Measurements from ENCODE around the gene ANKRD27.

The ANKRD27 gene

GRCh38 chr19:32649751-32650150 lies 25.2 kb downstream of the ANKRD27 start:
- FAIRE-seq (no peak), DNase-seq (ENCODE audit: insufficient read length, low spot score) (no peak)
- no peak; the same call in 1 of the 2 replicates for TF ChIP-seq POLR2A (IDR thresholded peaks at IDR 0.05; ENCODE audit: low read depth, low read length)

- DNase-seq (ENCODE audit: insufficient read length, low spot score) = no peak
- no peak for FAIRE-seq
- no peak for TF ChIP-seq POLR2A (IDR thresholded peaks at IDR 0.05; ENCODE audit: low read depth, low read length)
These were observed 27.6 kb downstream of the ANKRD27 start for GRCh38 chr19:32647361-32647760.

DNA sequence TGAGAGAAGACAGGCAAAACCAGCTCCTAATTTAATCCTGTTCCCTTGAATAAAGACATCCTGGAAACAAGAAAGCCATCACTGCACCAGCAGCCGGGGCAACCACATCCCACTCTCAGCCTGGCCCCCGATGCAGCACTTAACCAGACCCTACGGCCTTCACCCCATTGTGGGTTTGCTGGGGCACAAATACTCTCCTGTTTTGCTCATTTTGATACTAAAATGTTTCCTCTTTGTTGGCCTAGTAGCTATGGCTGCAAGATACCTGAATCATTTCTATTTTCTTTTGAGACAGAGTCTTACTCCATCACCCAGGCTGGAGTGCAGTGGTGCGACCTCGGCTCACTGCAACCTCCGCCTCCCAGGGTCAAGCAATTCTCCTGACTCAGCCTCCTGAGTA lies 28.4 kb downstream of the ANKRD27 start:
- DNase-seq (ENCODE audit: insufficient read length, low spot score) = no peak
- no peak for FAIRE-seq
- no peak for TF ChIP-seq POLR2A (IDR thresholded peaks at IDR 0.05; ENCODE audit: low read depth, low read length)

DNA sequence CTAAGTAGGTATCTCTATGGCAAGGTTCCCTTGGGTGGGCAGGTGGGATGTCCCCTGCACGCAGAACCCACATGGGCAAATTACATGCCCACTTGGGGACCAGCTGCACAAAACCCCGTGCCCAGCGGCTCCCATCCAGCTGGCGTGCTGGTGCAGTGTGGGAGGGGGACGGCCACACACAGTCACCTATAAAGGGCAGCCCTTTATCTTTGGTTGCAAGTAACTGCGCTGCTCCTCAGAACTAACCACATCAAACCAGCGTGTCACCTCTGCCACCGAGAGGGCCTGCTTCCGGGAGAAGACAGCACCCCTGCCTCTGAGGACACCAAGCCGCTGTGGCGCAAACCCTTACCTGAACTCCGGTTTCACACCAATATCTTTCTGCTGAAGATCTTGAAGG lies 32.2 kb downstream of the ANKRD27 start:
- no peak for DNase-seq (ENCODE audit: insufficient read length, low spot score)
- TF ChIP-seq POLR2A (IDR thresholded peaks at IDR 0.05; ENCODE audit: low read depth, low read length) = no peak
- FAIRE-seq = no peak

DNA sequence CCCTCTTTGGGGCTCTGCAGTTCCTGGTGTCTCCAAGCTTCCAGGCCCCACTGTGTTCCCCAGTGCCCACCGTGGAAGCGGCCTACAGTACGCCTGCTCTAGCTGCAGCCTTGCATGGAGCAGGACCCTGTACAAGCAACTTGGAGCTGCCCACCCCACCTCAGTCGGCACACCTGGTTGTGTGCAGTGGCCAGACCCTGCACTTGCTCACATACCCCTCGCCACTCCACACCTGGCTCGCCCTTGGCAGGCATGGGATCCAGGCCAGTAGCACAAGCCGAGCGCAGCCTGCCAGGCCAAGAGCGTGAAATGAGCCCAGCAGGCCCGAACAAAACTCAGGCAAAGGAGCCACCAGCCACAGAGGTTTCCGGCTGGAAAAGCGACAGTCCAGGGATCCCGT lies 36.4 kb downstream of the ANKRD27 start:
- FAIRE-seq (no peak), DNase-seq (ENCODE audit: insufficient read length, low spot score) (no peak)
- no peak for TF ChIP-seq POLR2A (IDR thresholded peaks at IDR 0.05; ENCODE audit: low read depth, low read length)

DNA sequence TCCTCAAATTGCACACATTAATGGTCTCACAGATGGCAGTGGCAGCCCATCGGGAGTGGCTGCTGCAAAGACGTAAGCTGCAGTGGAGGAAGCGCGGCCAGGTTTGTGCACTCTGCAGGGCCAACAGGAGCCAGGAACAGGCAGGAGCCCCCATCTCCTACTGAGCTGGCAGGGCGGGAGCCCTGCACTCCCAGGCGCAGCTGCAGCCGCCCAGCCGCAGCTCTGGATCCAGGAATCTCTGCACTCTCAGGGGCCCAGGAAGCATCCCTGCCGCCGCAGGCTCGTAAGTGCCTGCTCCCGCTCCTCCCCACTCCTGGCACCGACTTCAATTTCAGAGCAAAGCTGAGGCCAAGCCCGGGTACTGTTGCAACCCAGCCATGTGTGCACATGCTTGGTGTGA lies 37.5 kb downstream of the ANKRD27 start:
- no peak for FAIRE-seq
- TF ChIP-seq POLR2A (IDR thresholded peaks at IDR 0.05; ENCODE audit: low read depth, low read length) = no peak
- no peak for DNase-seq (ENCODE audit: insufficient read length, low spot score)

GRCh38 chr19:32631381-32631780 lies 43.6 kb downstream of the ANKRD27 start:
- DNase-seq (ENCODE audit: insufficient read length, low spot score) (no peak), FAIRE-seq (no peak)
- no peak for TF ChIP-seq POLR2A (IDR thresholded peaks at IDR 0.05; ENCODE audit: low read depth, low read length)

GRCh38 chr19:32630338-32630737 lies 44.6 kb downstream of the ANKRD27 start:
- no peak for DNase-seq (ENCODE audit: insufficient read length, low spot score)
- TF ChIP-seq POLR2A (IDR thresholded peaks at IDR 0.05; ENCODE audit: low read depth, low read length) = no peak
- FAIRE-seq = no peak

GRCh38 chr19:32627714-32628270 lies 47.2 kb downstream of the ANKRD27 start:
- no peak for TF ChIP-seq POLR2A (IDR thresholded peaks at IDR 0.05; ENCODE audit: low read depth, low read length)
- DNase-seq (ENCODE audit: insufficient read length, low spot score) = no peak
- no peak for FAIRE-seq

GRCh38 chr19:32626969-32627368 lies 48.0 kb downstream of the ANKRD27 start:
- DNase-seq (ENCODE audit: insufficient read length, low spot score) = no peak
- FAIRE-seq = no peak

DNA sequence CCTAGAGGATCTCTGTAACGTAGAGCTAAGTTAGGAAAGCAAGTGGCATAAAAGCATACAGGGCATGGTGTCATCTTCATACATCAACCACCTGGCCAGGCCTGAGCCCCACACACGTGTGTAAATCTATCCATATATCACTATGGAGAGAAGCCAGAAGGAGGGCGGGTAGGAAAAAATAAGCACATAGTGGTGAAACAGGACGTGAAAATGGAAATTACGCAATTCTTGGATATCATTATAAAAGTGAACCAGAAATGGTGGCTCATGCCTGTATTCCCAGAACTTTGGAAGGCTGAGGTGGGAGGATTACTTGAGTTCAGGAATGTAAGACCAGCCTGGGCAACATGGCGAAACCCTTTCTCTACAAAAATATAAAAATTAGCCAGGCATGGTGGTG lies 50.6 kb downstream of the ANKRD27 start:
- DNase-seq (ENCODE audit: insufficient read length, low spot score) (no peak), FAIRE-seq (no peak)
- TF ChIP-seq POLR2A (IDR thresholded peaks at IDR 0.05; ENCODE audit: low read depth, low read length) = no peak

More at GRCh38 chr19:32626969-32627368, 48.0 kb downstream of the ANKRD27 start:
- no peak for TF ChIP-seq POLR2A (IDR thresholded peaks at IDR 0.05; ENCODE audit: low read depth, low read length)

GRCh38 chr19:32622002-32622401 lies 53.0 kb downstream of the ANKRD27 start:
- FAIRE-seq = no peak
- no peak for TF ChIP-seq POLR2A (IDR thresholded peaks at IDR 0.05; ENCODE audit: low read depth, low read length)
- no peak for DNase-seq (ENCODE audit: insufficient read length, low spot score)

DNA sequence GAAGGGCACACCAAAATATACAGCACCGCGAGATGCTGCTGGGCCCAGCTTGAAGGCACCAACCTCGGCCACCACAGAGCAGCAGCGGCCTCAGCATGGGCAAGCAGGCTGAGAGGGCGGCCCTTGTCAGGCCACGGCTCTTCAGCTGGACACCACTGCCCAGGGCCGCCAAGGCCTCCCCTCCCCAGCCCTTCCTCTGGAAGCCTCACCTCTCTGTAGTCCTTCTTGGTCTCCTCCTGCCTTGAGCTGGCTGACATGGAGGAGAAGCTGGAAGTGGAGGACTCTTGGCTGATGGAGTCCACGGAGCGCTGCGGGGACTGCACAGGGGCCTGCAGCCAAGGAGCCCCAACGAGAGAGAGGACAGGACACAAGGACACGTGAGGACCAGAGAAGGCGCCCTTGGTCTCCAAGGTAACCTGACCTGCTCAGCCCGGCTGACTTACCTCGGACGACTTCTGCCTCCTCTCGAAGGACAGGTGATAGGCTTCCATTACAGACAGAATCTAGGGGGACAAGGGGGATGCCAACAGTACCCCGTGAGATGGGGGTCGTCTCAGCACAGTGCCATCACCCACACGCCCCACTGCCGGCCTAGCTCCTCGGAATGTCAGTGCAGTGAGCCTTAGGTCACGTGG lies 55.8 kb downstream of the ANKRD27 start:
- TF ChIP-seq POLR2A (IDR thresholded peaks at IDR 0.05; ENCODE audit: low read depth, low read length) = no peak
- FAIRE-seq (no peak), DNase-seq (ENCODE audit: insufficient read length, low spot score) (no peak)

GRCh38 chr19:32615569-32615968 lies 59.4 kb downstream of the ANKRD27 start:
- no peak for FAIRE-seq
- TF ChIP-seq POLR2A (IDR thresholded peaks at IDR 0.05; ENCODE audit: low read depth, low read length) = no peak

GRCh38 chr19:32614916-32615315 lies 60.1 kb downstream of the ANKRD27 start:
- FAIRE-seq (no peak), DNase-seq (ENCODE audit: insufficient read length, low spot score) (no peak)
- no peak for TF ChIP-seq POLR2A (IDR thresholded peaks at IDR 0.05; ENCODE audit: low read depth, low read length)

More at GRCh38 chr19:32615569-32615968, 59.4 kb downstream of the ANKRD27 start:
- no peak for DNase-seq (ENCODE audit: insufficient read length, low spot score)

All from H54 (cell line).